ENCODE results near the gene EYA2.
A peak's percentile ranks its signal among the peaks of the same experiment; 100 is the strongest.

- TF ChIP-seq CTCF (conservative IDR thresholded peaks at IDR 0.05; ENCODE audit: low read length) = peak; percentile 96
- no peak for TF ChIP-seq EZH2phosphoT487 (IDR thresholded peaks at IDR 0.05; ENCODE audit: borderline replicate concordance)
These were observed 301.7 kb downstream of the EYA2 start for GRCh38 chr20:47196091-47197081.

Data from Loucy (cell line).